Panc1 (cell line): Measurements from ENCODE around the gene PCBD2. TPM values are rescaled to one million over a fixed set of nuclear protein-coding genes. Genes with fewer than 3 reads are reported as not detected.

Experiments used
- ATAC-seq: fragments of 200-7000 bp; cut with Tn5 transposase; 2 replicates; pipeline ENCODE4 v1.9.1; 2020; ENCODE audit warnings: mild to moderate bottlenecking, moderate library complexity
- BruUV-seq: library from RNA; stranded (reverse); fragments of 400-500 nt; replicated peaks from 2 replicates; lab custom pipeline; 2021; lab: Mats Ljungman, UMichigan
- CTCF ChIA-PET: fragments of 300-600 bp; sonication (Branson Sonifier 250); formaldehyde crosslinking; loops from one replicate; lab custom pipeline; 2022; ENCODE audit warnings: antibody characterized with exemption; lab: Charles Lee
- POLR2A ChIA-PET: fragments of 300-600 bp; sonication (Branson Sonifier 250); formaldehyde crosslinking; loops from one replicate; lab custom pipeline; 2022; ENCODE audit warnings: antibody characterized with exemption; lab: Charles Lee
- DNase-seq: peaks from one replicate; pipeline ENCODE4 v3.0.0-alpha.2; 2010; ENCODE audit warnings: low read depth, low spot score
- H3K27ac ChIP-seq: 2 replicates; pipeline ENCODE4 v1.5.1; 2011; ENCODE audit warnings: mild to moderate bottlenecking, low read length, inconsistent platforms
- H3K27me3 ChIP-seq: fragments of 200-500 bp; sonication (Bioruptor generic); 2 replicates; pipeline ENCODE4 v1.6.0; 2014; ENCODE audit warnings: low read length, inconsistent platforms; ENCODE audit not compliant: control insufficient read depth, insufficient read depth
- H3K36me3 ChIP-seq: fragments of 200-500 bp; sonication (Bioruptor generic); 2 replicates; pipeline ENCODE4 v1.5.1; 2014; ENCODE audit warnings: inconsistent platforms, mild to moderate bottlenecking, low read length, moderate library complexity; ENCODE audit not compliant: control insufficient read depth, insufficient read depth
- H3K4me1 ChIP-seq: 2 replicates; pipeline ENCODE4 v1.5.1; 2011; ENCODE audit warnings: inconsistent platforms, mild to moderate bottlenecking, low read length, moderate library complexity; ENCODE audit not compliant: control insufficient read depth, insufficient read depth
- H3K4me3 ChIP-seq, 2 experiments: 2 replicates each; pipeline ENCODE4 v1.5.1; 2011 to 2012; ENCODE audit warnings: low read depth in 2 of 2, low read length in 2 of 2, mild to moderate bottlenecking in 2 of 2, inconsistent platforms in 1 of 2, moderate library complexity in 1 of 2
- H3K9me3 ChIP-seq: fragments of 200-500 bp; sonication (Bioruptor generic); 2 replicates; pipeline ENCODE4 v1.5.1; 2014; ENCODE audit warnings: low read depth, mild to moderate bottlenecking, inconsistent platforms, low read length, moderate library complexity; ENCODE audit not compliant: control insufficient read depth, insufficient read depth
- CTCF ChIP-seq: fragments of 450-650 bp; IDR thresholded peaks from 2 replicates; pipeline ENCODE4 v1.5.1; 2017; ENCODE audit warnings: mild to moderate bottlenecking
- POLR2AphosphoS5 ChIP-seq: IDR thresholded peaks from 2 replicates; pipeline ENCODE4 v1.6.1; 2012; ENCODE audit warnings: mild to moderate bottlenecking, low read depth, low read length, moderate library complexity
- REST ChIP-seq, 2 experiments: IDR thresholded peaks; 2 replicates each; pipeline ENCODE4 v1.6.1; 2011 to 2012; ENCODE audit warnings: low read depth in 2 of 2, control low read depth in 1 of 2, low read length in 1 of 2, mild to moderate bottlenecking in 1 of 2, moderate library complexity in 1 of 2; ENCODE audit not compliant: insufficient read depth in 1 of 2
- SIN3A ChIP-seq: IDR thresholded peaks from 2 replicates; pipeline ENCODE4 v1.6.1; 2012; ENCODE audit warnings: low read depth, mild to moderate bottlenecking, low read length, moderate library complexity, borderline replicate concordance; ENCODE audit not compliant: insufficient read depth
- TCF7L2 ChIP-seq: IDR thresholded peaks from 2 replicates; pipeline ENCODE4 v1.6.1; 2011; ENCODE audit warnings: mild to moderate bottlenecking, low read depth, low read length, inconsistent platforms
- in situ Hi-C: cut with HindIII; loops from 2 replicates; pipeline ENCODE4 v1.10.0; 2016; ENCODE audit warnings: low sequenced_read_pairs, low pct_unique_long_range_greater_than_20kb
- intact Hi-C: fragments of 100-400 bp; cut with micrococcal nuclease; formaldehyde crosslinking; loops from one replicate; pipeline ENCODE4 v1.10.0; 2022; ENCODE audit not compliant: unreplicated experiment
- total RNA-seq: library from RNA; stranded (reverse); gene quantifications from one replicate; pipeline ENCODE4 v1.2.1, GENCODE V29; 2021; ENCODE audit not compliant: unreplicated experiment

PCBD2 gene
- total RNA-seq, 1 experiment from 2014 or later: 19.8 TPM

- no peak overlapping the region for H3K27ac ChIP-seq
- intact Hi-C loops: no loop called here
- H3K4me1 ChIP-seq: no peaks in the 10 kb centered on the region
- peaks cover 3% of the 10 kb centered on the region; the same call in 1 of the 2 replicates for H3K36me3 ChIP-seq
- ATAC-seq (no peak), DNase-seq (no peak)
- no TSS peak for BruUV-seq
- CTCF ChIA-PET: no interaction called here
- H3K27me3 ChIP-seq: no peaks in the 10 kb centered on the region
- POLR2A ChIA-PET: no interaction called here
- no peak for TF ChIP-seq SIN3A
- no peak for TF ChIP-seq POLR2AphosphoS5
- no peak for TF ChIP-seq CTCF
- TF ChIP-seq TCF7L2: no peak
- no peak for TF ChIP-seq REST (IDR thresholded peaks at IDR 0.05; ENCODE audit: insufficient read depth in 1 of 2, low read depth in 2 of 2, low read length in 1 of 2)
- in situ Hi-C loops: no loop called here
- H3K4me3 ChIP-seq: no peak overlapping the region
- no peaks in the 10 kb centered on the region for H3K9me3 ChIP-seq
Observed at GRCh38 chr5:134943547-134943946, 38.6 kb downstream of the PCBD2 start.

GRCh38 chr5:134944630-134945029 lies 39.7 kb downstream of the PCBD2 start:
- no peak for ATAC-seq
- intact Hi-C loops (no loop called here), in situ Hi-C loops (no loop called here)
- BruUV-seq: no TSS peak
- ChIA-PET CTCF (no interaction called here), POLR2A (no interaction called here)
- H3K4me1 ChIP-seq: no peaks in the 10 kb centered on the region
- no peaks in the 10 kb centered on the region for H3K27me3 ChIP-seq
- DNase-seq: no peak
- TF ChIP-seq SIN3A (no peak), REST (IDR thresholded peaks at IDR 0.05; ENCODE audit: insufficient read depth in 1 of 2, low read depth in 2 of 2, low read length in 1 of 2) (no peak), POLR2AphosphoS5 (no peak), TCF7L2 (no peak), CTCF (no peak)
- no peaks in the 10 kb centered on the region for H3K36me3 ChIP-seq
- no peaks in the 10 kb centered on the region for H3K9me3 ChIP-seq
- no peak overlapping the region for H3K4me3 ChIP-seq
- H3K27ac ChIP-seq: no peak overlapping the region
